Activated CD4-positive, CD25-positive, alpha-beta regulatory T cell treated with anti-CD3 and anti-CD28 coated beads, Interleukin-2, amount 50 U/mL, for 16 hours (primary cell): Measurements from ENCODE around the gene LGMN.

Source experiments
- DNase-seq: peaks from one replicate; pipeline ENCODE4 v3.0.0-alpha.2; 2020; ENCODE audit warnings: low read depth, low spot score

Gene LGMN

GRCh38 chr14:92726135-92726932 is 22.1 kb downstream of the LGMN start:
- no peak for DNase-seq

DNA sequence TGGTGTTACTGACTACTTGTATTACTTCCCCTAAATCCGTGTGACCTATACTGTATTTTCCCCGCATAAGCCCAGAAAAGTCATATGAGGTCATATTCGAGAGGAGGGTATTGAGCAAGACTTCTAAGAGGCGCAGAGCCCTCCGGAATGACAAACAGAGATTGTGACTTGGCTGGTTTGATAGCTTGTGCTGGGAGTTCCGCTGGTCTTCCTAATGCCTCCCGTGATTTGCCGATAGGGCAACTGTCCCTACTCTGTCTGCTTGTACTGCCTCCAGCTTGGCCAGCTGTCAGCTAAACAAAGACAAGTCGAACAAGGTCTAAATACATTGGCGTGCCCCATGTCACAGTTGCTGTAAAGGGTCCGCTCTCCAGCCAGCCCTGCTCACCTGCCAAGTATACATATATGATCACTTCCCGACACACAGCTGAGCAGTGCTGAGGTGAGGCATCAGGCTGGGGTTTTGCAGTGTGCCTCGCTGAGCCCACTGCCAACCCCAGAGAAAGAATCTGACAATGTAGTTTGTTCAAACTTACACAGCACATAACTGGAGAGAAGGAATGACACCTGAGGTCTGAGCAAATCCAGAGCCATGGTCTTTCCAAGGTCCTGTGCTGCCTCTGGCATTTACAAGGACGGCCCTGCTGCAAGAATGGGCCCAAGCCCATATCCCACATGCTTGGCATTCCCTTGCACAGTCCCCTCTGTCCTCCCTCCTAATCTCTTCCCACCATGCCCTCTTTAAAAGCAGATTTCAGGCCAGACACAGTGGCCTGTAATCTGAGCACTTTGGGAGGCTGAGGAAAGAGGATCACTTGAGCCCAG is 23.7 kb downstream of the LGMN start:
- no peak for DNase-seq

DNA sequence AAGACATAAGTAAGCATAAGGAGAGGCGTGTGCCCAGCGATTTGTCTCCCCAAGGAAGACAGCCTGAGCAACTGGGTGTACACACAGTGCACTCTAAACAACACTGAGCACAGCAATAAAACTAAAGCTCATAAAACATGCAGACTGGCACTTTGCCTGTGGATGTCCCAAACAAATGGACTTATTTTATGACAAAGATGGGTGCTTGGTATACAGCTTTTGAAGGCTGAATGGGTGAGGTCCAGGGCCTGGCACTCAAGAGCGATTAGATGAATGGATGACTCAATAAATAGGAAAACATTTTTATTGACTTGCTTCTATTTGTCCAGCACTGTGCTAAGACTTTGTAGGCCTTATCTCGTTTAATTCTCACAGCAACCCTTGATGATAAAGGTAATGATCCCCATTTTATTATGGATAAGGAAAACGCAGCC is 28.5 kb downstream of the LGMN start:
- DNase-seq, result no peak

GRCh38 chr14:92719421-92719820 is 29.0 kb downstream of the LGMN start:
- no peak for DNase-seq

- no peak for DNase-seq
These were observed 29.8 kb downstream of the LGMN start for GRCh38 chr14:92718664-92719063.

GRCh38 chr14:92717571-92718042 is 30.8 kb downstream of the LGMN start:
- no peak for DNase-seq

DNA sequence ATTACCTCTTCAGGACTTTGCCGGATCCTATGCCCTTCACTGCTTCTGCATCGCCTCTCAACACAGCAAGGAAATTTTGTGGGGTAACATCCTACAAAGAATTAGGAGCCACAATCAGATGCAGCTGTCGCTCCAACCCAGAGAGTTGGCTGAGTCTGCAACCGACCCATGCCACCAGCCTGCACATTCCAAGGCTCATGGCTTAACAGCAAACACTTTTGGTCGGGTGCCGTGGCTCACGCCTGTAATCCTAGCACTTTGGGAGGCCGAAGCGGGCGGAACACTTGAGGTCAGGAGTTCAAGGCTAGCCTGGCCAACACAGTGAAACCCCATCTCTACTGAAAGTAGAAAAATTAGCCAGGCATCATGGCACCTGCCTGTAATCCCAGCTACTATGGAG is 32.3 kb downstream of the LGMN start:
- DNase-seq, result no peak

DNA sequence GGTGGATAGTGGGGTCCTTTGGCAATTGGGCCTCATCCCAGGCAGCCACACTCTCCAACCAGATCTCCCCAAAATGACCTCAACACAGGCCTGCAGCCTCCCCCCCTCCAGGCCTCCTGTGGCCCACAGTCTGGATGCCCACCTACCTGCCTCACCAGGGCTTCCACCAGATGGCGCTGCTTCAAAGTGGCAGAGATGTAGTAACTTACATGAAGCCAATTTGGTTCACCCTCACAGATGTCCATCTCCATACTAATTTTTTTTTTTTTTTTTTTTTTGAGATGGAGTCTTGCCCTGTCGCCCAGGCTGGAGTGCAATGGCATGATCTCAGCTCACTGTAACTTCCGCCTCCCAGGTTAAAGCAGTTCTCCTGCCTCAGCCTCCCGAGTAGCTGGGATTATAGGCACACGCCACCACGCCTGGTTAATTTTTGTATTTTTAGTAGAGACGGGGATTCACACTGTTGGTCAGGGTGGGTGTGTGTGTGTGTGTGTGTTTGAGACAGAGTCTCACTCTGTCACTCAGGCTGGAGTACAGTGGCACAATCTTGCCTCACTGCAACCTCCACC is 33.6 kb downstream of the LGMN start:
- DNase-seq, result peak; percentile 76

DNA sequence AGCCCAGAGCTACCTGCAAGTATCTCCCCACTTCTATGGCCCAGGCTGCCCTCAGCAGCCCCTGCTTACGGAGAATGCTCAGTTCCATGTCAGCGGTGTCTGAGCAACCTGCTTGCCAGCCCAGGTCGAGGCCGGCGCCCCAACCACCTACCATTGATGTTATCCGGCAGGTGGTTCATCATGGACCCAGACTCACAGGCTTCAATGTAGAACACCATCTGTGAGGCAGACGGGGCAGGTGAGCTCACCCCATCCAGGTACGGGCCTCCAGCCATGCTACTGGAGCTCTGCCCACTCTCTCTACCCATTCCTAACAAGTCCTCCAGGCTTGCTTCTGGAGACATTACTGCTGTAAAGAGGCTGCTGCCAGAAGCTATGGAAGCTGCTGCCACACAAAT is 35.8 kb downstream of the LGMN start:
- DNase-seq, result no peak

DNA sequence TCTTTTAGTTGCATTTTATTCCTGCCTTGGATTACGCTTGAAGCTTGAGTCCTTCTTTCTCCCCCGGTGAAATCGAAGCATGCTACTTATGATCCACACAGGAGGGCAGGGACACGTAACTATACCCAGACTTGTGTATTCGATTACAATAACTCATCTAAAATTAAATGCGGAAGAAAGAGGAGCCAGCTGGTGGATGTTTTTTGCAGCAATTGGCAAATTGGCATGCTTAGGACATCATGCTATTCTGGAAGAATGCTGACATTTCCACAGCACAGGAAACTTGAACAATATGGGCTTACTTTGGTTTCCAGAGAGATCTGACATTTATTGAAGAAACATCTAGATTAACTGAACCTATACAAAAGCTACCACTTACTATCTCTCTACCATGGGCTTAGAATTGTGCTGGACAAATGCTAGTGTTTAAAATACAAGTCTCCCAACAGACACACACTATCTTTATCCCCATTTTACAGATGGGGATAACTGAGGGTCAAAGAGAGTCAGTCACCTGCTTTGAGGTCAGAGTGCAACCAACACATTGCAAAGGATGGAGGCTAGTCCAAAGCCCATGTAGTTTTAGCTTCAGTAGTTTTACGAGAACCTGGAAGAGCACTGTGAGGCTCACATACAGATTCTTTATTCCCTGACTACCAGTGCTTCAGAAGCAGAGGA is 36.3 kb downstream of the LGMN start:
- no peak for DNase-seq

GRCh38 chr14:92710001-92710341 is 38.5 kb downstream of the LGMN start:
- no peak for DNase-seq

DNA sequence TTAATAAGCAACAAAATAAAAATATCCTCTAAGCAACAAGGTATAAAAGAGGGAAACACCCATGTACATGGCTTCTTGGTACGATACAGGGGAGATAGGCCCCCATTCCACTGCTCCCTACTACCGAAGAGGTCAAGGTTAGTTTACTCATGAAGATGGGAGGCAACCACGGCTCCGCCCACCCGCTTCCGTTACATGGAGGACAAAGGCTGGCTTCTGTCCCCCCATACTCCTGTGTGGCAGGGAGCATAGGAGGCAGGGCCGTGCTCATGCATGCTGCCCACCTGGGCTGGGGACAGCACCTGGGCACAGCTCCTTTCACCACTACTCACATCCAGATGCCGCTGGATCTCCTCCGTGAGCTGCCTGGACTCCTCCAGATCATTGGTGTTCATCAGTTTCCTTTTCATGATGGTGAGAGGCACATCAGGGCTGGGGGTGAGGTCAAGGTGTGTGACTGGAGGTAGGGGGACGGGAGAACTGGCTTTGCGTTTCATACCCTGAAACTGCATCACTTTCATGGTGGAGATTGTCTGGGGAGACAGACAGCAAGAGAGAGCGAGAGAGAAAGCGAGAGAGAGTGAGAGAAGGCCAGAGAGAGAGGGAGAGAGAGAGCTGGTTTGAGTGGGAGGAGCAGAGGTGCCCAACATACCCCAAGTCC is 39.0 kb downstream of the LGMN start:
- DNase-seq, result no peak

DNA sequence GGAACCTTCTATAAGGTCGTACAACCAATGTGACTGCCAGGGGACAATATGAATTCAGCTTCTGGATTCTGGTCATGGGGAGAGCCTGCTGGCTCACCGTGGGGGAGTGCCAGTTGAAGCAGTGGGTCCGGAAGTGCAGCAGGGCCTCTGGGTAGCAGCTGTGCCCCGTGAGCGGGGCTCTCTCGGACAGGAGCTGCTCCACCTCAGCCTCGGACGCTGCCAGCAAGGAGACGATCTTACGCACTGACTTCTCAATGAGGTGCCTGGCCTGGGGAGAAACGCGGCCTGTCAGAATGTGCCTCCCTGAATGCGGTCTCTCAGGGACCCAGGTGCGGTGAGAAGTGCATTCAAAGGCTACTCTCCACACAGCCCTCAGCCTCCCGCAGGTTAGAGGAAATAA is 42.0 kb downstream of the LGMN start:
- no peak for DNase-seq

- DNase-seq, result no peak
These were observed 43.6 kb downstream of the LGMN start for GRCh38 chr14:92704821-92705220.

DNA sequence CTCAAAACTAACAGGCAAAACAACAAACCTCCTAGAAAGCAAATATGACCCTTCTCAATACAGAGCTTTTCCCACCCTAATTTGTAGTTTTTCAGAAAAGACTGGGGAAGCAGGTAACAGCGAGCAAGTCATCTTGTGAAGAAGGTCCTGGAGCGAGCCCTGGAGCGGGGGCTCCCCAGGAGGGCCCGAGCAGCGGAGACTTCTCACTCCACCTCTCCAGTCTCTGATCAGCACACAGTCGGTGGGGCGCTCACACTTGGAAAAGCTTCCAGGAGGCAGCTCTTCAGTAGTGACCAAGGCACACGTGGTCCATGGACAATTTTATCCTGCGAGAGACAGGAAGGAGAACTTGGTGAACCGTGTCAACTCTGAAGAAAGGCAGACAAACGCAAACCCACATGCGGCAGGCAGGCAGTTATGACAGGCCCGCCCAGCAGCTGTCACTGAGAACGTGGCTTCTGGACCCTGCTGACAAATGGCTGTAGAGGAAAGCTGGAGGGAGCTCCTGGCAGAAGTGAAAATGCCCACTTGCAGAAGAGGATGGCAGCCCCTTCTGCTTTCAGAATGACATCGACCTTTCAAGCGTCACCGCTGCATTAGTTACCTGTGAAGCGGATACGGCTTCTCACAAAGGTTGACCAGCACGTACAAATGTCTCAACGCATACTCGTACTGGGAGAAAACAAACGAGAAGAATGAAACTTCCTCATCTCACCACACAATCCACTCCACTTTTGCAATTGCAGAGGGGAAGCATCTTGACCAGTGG is 44.2 kb downstream of the LGMN start:
- no peak for DNase-seq

DNA sequence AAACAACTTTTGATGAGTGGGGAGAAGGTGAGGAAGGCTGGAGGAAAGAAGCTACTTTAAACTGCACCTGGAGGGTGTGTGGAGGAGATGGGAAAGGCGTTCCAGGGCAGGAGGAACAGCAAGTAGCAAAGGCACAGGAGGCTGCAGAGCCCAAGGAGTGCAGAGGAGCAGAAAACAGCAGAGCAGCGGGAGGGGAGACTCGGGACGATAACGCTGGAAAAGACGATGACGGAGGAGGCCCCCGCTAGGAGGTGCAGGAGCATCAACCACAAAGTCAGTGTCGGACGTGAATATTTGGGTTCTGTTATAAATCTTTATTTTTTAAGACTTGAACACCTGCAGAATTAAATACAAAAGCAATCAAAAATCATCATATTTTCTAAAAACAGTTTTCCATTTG is 44.9 kb downstream of the LGMN start:
- DNase-seq, result no peak

DNA sequence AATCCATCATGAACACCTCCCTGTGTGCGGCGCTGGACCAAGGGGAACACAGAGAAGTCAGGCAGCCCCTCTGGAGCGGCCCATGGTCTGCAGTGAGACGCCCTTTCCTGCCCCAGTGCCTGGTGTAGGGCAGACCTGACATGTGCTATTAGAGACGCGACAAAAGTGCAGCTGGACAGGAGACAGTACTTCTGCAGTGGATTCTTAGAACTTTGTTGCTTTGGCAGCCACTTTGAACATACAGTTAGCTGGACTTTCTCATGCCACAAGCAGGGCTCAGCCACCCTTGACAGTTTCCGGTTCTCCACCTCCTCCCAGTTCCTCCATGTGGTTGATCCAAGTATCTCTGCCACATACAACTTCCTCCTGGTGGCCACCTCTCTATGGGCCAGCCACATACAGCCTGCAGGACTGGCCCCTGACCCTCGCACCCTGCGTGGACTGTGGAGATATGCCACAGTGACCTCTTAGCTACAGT is 45.9 kb downstream of the LGMN start:
- no peak for DNase-seq

- DNase-seq, result no peak
These were observed 46.6 kb downstream of the LGMN start for GRCh38 chr14:92701826-92702225.

GRCh38 chr14:92698393-92698792 is 50.0 kb downstream of the LGMN start:
- no peak for DNase-seq

GRCh38 chr14:92696366-92696765 is 52.1 kb downstream of the LGMN start:
- no peak for DNase-seq

GRCh38 chr14:92695562-92695961 is 52.9 kb downstream of the LGMN start:
- no peak for DNase-seq
